CD4-positive, alpha-beta T cell treated with Interleukin-4 for 4 hours (primary cell): ENCODE measurements around the gene CSMD2.

Experiments used
- DNase-seq: peaks from one replicate; pipeline ENCODE4 v3.0.0-alpha.2; 2020

Gene CSMD2

GRCh38 chr1:33949570-33949969, 215.5 kb downstream of the CSMD2 start:
- DNase-seq: no peak

DNA sequence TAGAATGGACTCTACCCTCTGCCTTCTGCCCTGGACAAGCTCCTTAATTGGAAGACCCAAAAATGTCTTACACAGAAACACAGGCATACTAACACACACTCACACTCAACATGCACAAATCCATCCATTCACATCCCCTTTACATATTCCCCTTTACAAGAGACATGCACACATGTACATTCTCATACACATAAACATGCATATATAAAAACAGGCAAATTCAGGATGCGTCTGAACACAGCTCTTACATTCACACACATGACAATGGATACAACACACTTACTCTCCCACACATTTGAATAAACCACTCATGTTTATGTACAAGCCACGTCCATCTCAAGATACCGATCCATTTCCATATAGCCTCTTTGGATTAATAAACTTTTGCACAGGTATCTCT, 216.7 kb downstream of the CSMD2 start:
- DNase-seq: no peak

- no peak for DNase-seq
Measured at GRCh38 chr1:33946836-33947235, 218.2 kb downstream of the CSMD2 start.

GRCh38 chr1:33944846-33945245, 220.2 kb downstream of the CSMD2 start:
- DNase-seq: no peak

DNA sequence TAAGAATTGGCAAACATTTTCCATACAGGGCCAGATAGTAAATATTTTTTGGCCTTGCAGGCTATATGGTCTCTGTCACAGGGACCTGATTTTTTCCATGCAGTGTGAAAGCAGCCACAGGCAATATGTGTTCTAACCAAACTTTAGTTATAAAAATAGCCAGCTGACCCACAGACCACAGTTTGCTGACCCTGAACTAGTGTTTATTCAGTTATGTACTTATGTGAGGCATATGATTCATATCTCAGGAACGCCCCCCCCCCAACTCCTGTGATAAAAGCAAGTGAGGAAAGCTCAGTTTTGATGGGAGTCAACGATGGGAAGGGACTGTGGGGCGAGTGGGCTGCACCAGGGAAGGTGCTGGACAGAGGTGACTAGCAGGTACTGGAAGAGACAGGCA, 221.1 kb downstream of the CSMD2 start:
- DNase-seq: no peak

- DNase-seq: no peak
Measured at GRCh38 chr1:33932871-33933270, 232.2 kb downstream of the CSMD2 start.

GRCh38 chr1:33931111-33931475, 233.9 kb downstream of the CSMD2 start:
- DNase-seq: no peak

- DNase-seq: no peak
Measured at GRCh38 chr1:33930346-33931110, 234.5 kb downstream of the CSMD2 start.

GRCh38 chr1:33928251-33928650, 236.8 kb downstream of the CSMD2 start:
- no peak for DNase-seq

DNA sequence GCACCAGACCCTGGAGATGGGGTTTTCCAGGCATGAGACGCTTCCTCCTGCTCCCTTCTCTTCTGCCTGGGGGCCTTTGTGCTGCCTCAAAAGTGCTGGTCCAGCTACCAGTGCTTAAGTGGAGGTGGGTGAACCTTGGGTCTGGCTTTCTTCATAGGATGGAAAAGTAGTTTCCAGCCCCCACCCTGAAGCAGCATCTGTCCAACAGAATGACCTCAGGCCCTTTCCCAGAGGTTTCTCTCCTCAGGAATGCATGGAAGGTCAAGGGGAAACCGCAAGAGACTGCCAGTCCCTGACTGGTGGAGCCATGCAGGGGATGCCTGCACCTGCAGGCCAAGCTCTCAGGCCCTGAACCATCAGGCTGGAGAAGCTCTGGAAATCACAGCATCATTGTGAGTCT, 237.3 kb downstream of the CSMD2 start:
- DNase-seq: no peak

DNA sequence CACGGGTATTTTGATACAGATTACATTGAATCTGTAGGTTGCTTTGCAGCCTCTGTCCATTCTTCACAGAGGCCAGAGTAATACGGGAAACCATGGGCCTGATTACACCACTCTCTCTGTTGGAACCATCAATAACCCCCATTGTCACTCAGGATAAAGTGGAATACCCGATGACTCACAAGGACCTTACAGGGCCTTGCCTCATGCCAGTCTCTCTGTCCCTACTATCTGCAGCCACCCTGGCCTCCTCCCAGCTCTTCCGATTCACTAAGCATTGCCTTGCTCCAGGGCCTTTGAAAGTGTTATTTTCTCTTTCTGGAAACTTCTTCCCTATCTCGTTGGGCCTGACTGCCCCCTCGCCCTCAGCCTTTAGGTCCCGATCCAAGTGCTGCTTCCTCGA, 239.4 kb downstream of the CSMD2 start:
- no peak for DNase-seq

DNA sequence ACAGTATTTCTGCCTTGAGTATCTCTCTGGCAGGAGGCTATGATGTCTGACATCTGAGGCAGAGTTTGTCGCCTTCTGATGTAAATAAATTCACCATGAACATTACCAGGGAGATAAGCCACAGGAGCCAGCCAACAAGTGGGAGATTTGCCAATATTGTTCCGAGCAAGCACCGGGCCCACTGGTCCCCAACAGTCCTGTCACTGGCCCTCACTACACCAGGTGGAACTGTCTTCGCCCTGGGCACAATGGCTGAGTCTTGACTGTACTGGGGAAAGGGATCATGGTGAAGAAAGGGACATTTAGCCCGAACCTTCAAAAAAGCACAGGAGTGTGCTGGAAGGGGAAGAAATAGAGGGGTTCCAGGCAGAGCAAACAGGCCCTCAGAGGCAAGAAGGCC, 243.7 kb downstream of the CSMD2 start:
- no peak for DNase-seq

GRCh38 chr1:33918368-33918767, 246.7 kb downstream of the CSMD2 start:
- no peak for DNase-seq

DNA sequence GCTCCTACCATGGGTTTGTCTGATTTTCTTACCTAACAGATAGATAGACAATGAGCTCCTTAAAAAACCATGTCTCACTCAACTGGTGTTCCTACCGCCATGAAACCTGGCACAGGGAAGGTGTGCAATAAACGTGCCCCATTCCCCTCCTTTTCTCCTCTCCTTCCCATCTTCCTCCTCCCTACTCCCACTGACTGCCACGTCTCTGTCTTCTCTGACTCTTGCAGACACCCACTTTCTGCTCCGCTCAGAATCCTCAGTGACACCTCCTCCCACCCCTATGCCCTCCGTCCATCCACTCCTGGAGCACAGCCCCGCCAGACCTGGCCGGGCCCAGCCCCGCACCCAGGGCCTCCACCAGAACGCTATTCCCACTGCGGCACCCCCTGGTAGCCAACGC, 248.2 kb downstream of the CSMD2 start:
- DNase-seq: no peak

DNA sequence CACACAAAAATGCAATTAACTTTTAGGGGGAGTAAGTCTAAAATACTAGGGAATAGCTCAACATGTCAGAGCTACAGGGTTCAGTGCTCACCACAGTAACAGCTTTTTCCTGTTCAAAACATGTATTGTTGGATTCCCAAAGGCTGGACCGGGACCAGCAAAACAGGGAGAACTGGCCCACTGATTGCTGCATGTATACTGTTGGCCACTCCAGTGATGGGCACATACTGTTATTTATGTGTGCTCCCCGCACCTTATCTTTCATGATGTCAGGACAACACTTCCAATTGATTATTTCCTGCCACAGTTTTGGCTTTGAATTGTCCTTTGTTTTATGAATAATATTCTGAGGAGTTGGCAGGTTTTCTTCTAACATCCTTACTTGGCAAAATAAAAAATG, 250.5 kb downstream of the CSMD2 start:
- no peak for DNase-seq

GRCh38 chr1:33908324-33908956, 256.6 kb downstream of the CSMD2 start:
- DNase-seq: no peak

GRCh38 chr1:33906156-33906555, 258.9 kb downstream of the CSMD2 start:
- no peak for DNase-seq

DNA sequence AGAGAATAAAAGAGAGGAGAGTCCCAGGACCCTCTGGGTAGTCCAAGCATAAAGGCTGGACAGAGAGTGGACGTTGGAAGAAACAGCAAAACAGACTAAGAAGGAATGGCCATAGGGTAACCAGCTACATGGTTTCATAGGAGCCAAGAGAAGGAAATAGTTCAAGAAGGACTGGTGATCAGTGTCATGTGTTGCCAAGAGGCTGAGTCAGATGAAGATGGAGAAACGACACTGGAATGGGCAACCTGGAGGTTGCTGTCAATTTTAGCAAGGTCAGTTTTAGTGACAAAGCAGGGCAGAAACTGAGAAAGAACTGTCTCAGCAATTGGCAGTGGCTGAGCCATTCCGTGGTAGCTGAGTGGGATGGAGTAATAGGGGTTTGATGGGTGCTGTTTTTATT, 259.8 kb downstream of the CSMD2 start:
- DNase-seq: no peak

GRCh38 chr1:33903210-33903589, 261.8 kb downstream of the CSMD2 start:
- DNase-seq: no peak

- DNase-seq: no peak
Measured at GRCh38 chr1:33902486-33903209, 262.4 kb downstream of the CSMD2 start.

DNA sequence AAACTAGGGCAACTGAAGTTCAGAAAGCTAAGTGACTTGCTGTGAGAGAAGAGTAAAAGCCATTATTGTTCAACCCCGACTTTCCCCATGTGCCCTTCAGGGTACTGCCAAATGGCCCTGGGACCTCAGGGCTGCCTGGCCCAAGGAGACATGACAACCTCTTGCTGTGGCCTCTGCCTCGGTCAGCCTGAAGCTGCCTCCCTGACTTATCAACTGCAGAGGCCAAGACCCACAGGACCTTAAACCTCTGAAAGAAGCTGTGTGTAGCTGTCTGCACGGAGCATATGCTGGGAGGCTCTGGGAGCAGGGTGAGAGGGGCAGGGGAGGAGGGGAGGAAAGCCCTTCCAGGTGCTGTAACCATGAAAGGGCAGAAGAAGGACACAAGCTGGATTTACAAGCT, 265.3 kb downstream of the CSMD2 start:
- DNase-seq: no peak

- DNase-seq: no peak
Measured at GRCh38 chr1:33898881-33899280, 266.1 kb downstream of the CSMD2 start.

- DNase-seq: no peak
Measured at GRCh38 chr1:33898406-33898805, 266.6 kb downstream of the CSMD2 start.

GRCh38 chr1:33897092-33897725, 267.8 kb downstream of the CSMD2 start:
- no peak for DNase-seq
